Neutrophil (primary cell): Measurements from ENCODE around the gene PLCL1.

Experiments
- H3K27ac ChIP-seq: fragments of 200-600 bp; sonication (generic); 2 replicates; pipeline ENCODE4 v1.5.1; 2016; ENCODE audit warnings: mild to moderate bottlenecking, moderate library complexity
- H3K27me3 ChIP-seq: fragments of 200-600 bp; sonication (generic); 2 replicates; pipeline ENCODE4 v1.6.0; 2016; ENCODE audit warnings: mild to moderate bottlenecking
- H3K36me3 ChIP-seq: fragments of 200-600 bp; sonication (generic); 2 replicates; pipeline ENCODE4 v1.5.1; 2017
- H3K4me1 ChIP-seq, 2 experiments: fragments of 200-600 bp in 1 of 2; sonication (generic) in 1 of 2; 1 replicate in 1 of 2; 2 replicates in 1 of 2; pipeline versions ENCODE4 v1.5.1 to v1.6.1; 2013 to 2016; ENCODE audit warnings: low read depth in 1 of 2, low read length in 1 of 2, mild to moderate bottlenecking in 1 of 2, moderate library complexity in 1 of 2; ENCODE audit not compliant: control insufficient read depth in 1 of 2, insufficient read depth in 1 of 2
- H3K4me3 ChIP-seq, 2 experiments: fragments of 200-600 bp in 1 of 2; sonication (generic) in 1 of 2; 1 replicate in 1 of 2; 2 replicates in 1 of 2; pipeline ENCODE4 v1.5.1; 2013 to 2016; ENCODE audit warnings: low read depth in 1 of 2, low read length in 1 of 2, mild to moderate bottlenecking in 1 of 2, moderate library complexity in 1 of 2
- H3K9me3 ChIP-seq: fragments of 200-600 bp; sonication (generic); 2 replicates; pipeline ENCODE4 v1.5.1; 2016
- CTCF ChIP-seq: fragments of 200-600 bp; sonication (generic); IDR thresholded peaks from 2 replicates; pipeline ENCODE4 v1.5.1; 2016; ENCODE audit warnings: antibody characterized with exemption

PLCL1 gene

GRCh38 chr2:198115201-198115600 lies 310.8 kb downstream of the PLCL1 start:
- no peaks in the 10 kb centered on the region for H3K27me3 ChIP-seq
- H3K36me3 ChIP-seq, result no peaks in the 10 kb centered on the region
- H3K4me3 ChIP-seq, result no peak overlapping the region
- no peak overlapping the region for H3K27ac ChIP-seq
- no peaks in the 10 kb centered on the region for H3K9me3 ChIP-seq
- TF ChIP-seq CTCF, result no peak
- H3K4me1 ChIP-seq, result peaks cover 0 to 5% of the 10 kb centered on the region in 2 experiments

GRCh38 chr2:198116756-198117155 lies 312.4 kb downstream of the PLCL1 start:
- Histone ChIP-seq H3K27me3 (no peaks in the 10 kb centered on the region), H3K36me3 (no peaks in the 10 kb centered on the region), H3K27ac (no peak overlapping the region), H3K9me3 (no peaks in the 10 kb centered on the region), H3K4me3 (no peak overlapping the region), H3K4me1 (peaks cover 0 to 5% of the 10 kb centered on the region in 2 experiments)
- TF ChIP-seq CTCF, result no peak

GRCh38 chr2:198117406-198118041 lies 313.1 kb downstream of the PLCL1 start:
- H3K36me3 ChIP-seq, result no peaks in the 10 kb centered on the region
- no peak overlapping the region for H3K4me3 ChIP-seq
- H3K9me3 ChIP-seq, result no peaks in the 10 kb centered on the region
- peaks cover 0 to 5% of the 10 kb centered on the region in 2 experiments for H3K4me1 ChIP-seq
- no peak overlapping the region for H3K27ac ChIP-seq
- no peak for TF ChIP-seq CTCF
- H3K27me3 ChIP-seq, result no peaks in the 10 kb centered on the region

- Histone ChIP-seq H3K4me1 (no peaks in the 10 kb centered on the region), H3K36me3 (no peaks in the 10 kb centered on the region)
Measured at GRCh38 chr2:198127627-198128026, 323.2 kb downstream of the PLCL1 start.

GRCh38 chr2:198129609-198130008 lies 325.2 kb downstream of the PLCL1 start:
- Histone ChIP-seq H3K27ac (no peak overlapping the region), H3K4me3 (no peak overlapping the region), H3K36me3 (no peaks in the 10 kb centered on the region), H3K9me3 (no peaks in the 10 kb centered on the region), H3K4me1 (no peaks in the 10 kb centered on the region), H3K27me3 (no peaks in the 10 kb centered on the region)
- TF ChIP-seq CTCF, result no peak

More at GRCh38 chr2:198127627-198128026, 323.2 kb downstream of the PLCL1 start:
- H3K27me3 ChIP-seq, result no peaks in the 10 kb centered on the region
- no peak overlapping the region for H3K4me3 ChIP-seq
- TF ChIP-seq CTCF, result peak; percentile 58
- no peaks in the 10 kb centered on the region for H3K9me3 ChIP-seq
- H3K27ac ChIP-seq, result no peak overlapping the region
